ENCODE results near the gene ENTPD2.
"Not testable (repeated sequence)": the region's sequence is repeated elsewhere in the genome, so short reads cannot be mapped to it uniquely, and the experiment has no call there.

Gene ENTPD2

DNA sequence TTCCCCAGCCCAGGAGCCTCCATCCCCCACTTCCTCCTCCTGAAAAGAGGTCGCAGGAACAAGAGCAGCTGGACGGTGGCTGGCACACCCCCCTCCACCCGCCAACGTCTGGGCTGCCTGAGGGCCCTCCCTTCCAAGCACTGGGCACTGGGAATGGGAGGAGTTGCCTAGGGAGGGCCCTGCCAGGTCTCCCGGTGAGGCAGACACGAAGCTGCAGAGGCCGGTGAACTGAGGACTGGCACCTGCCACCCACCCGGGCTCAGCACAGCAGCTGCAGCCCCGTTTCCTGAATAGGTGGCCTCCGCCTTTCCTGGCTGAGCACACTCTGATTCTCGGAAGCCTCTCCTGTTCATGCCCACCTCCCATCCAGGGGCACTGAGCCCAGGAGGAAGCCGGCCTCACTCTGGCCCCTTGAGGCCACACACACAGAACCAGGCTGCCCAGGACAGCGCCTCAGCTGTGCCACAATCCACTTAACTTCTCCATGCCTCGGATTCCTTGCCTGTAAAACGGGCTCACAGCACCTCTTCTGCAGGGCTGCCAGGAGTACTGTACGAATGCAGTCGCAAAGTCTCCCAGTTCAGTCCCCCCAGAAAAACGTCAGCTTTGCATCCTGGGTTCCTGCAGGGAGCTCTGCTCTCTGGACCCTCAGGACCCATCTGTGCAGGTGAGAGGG, 9.2 kb downstream of the ENTPD2 start:
- FAIRE-seq = no peak

DNA sequence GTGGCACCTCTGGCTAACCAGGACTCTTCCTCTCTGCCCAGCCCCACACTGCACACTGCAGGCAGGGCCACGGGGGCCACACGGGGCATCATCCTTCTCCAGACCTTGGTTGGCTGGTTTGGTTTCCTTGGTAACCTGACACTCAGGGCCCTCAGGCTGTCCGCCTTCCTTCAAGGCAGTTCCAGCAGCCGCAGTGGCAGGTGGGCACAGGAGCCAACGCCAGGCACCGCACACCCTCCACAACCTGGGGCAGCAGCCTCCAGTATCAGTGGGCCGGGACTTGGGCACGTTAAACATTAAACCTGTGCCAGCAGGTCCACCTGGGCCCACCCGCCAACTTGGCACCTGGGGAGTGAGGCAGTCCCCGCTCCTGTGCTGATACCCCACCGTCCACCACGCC, 9.8 kb downstream of the ENTPD2 start:
- FAIRE-seq = no peak

DNA sequence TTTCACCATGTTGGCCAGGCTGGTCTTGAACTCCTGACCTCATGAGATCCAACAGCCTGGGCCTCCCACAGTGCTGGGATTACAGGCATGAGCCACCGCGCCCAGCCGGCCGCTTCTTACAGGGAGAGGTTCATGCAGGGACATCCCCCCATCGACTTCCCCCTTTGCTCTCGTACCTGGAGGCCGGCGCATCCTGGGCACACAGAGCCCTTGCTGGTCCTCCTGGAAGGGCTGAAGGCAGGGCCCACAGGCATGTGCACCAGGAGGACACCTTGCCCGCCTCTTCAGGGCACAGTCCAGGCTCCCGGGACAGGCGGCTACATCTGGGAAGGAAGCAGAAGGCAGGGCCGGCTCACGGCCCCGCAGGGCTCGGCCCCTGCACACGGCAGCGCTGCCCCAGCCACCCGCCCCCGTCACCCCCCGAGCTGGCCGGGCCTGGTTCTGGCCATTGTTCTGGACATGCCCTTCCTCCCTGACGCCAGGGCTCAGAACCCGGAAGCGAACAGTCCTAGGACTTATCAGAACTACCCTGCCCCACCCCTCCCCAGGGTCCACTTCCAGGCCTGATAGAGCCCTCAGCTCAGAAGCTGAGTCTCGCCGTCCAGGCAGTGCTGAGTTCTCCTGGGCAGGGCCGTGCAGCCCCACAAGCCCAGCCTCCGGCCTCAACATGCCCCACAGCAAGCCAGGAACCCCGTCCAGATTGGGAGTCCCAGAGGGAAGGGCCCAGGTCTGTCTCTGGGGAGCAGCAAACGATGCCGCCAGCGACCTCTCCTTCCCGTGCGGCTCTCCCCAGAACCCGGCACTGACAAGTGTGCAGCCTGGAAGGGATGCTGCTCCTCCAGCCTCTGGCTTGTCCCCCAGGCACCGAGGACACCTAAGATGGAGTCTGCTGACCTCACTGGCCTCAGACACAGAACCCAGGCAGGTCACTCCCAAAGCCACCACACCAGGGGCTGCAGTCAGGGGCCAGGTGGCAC, 10.8 kb downstream of the ENTPD2 start:
- FAIRE-seq = no peak

DNA sequence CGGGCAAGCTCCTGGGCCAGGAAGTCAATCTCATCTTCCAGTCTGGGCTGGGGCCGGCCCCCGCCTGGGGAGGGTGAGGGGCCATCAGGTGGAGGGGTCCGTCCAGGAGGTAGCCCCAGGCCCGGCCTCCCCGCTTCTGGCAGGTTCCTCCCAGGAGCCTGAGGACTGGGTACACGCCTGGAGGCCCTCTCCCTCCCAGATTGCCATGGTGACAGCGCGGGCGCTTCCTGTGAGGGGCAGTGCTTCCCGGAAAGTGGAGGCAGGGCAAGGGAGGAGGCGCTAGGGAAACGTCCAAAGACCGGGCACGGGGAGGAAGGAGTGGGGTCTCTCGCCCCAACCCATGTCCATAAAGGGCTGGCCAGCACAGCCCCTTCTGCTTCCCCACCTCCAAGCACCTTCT, 12.7 kb downstream of the ENTPD2 start:
- FAIRE-seq = no peak

DNA sequence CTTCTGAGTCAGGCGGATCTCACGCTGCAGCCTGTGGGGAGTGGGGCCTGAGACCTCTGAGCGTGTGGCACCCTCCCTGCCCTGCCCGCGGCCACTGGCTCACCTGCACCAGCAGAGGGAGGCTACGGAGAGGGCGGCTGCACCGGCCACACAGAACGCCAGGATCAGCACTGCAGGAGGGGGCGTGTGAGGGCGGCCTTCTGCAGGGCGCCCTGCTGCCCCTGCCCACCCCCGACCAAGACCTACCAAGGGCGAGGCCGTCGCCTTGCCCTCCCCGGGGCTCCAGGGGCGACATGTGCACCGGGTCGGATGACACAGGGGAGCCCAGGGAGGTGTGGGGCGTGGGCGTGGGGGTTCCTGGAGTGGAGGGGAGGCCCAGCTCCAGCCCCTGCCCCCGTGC, 13.3 kb downstream of the ENTPD2 start:
- no peak for FAIRE-seq

DNA sequence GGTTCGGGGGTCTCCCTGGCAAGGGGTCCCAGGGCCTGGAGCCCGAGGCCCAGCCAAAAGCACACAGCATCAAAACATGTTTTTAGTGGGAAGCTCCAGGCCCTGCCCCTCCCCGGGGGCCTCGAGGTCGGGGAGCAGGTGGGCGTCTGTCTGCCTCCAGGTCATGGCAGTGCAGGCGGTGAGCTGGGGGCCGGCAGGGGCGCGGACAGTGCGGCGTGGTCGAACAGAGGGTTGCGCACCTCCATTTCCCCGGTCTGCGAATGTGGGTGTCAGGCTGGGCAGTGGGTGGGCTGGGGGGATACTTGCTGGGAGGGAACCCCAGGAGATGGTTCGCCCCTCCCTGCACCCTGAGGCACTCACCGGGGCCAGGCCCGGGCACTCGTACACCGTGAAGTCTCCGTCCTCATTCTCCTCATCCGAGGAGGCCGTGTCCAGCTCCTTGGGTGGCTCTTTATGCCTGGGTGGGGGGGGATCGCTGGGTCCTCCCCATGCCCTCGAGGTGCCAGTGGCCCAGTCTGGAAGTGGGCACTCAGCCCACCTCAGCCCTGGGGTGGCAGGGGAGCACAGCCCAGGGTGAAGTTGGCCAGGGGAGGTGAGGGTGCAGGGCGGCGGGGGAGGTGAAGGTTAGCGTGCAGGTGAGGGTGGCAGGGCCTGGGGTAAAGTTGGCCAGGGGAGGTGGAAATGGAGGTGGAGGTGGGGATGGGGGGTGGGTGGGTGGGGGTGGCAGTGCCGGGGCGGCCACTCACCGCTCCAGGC, 14.1 kb downstream of the ENTPD2 start:
- no peak for FAIRE-seq

DNA sequence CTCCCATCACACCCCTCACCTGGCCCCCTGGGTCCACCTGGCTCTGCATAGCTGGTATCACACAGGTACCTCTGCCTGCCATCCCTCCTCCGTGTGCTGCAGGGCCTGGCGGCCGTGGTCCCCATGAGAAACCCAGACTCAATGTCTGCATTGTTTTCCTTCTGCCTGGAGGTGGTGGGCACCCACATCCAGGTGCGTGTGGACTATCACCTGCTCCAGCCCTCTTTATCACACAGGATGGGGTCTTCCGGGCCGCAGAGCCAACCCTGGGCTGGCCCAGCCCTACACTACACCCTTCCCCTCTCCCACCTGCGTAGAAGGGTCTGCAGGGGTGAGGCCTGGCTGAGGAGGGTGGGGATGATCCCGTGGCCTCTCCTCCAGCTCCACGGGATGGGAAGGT, 14.9 kb downstream of the ENTPD2 start:
- FAIRE-seq = no peak

DNA sequence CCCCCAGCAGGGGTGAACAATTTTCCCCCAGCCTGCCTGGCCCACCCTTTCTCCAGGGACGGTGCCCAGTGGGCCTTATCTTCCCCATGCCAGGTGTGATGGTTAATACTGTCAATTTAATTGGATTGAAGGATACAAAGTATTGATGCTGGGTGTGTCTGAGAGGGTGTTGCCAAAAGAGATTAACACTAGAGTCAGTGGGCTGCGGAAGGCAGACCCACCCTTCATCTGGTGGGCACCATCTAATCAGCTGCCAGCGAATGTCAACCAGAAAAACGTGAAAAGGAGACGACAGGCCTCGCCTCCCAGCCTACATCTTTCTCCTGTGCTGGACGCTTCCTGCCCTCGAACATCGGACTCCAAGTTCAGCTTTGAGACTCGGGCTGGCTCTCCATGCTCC, 16.4 kb downstream of the ENTPD2 start:
- no peak for FAIRE-seq

DNA sequence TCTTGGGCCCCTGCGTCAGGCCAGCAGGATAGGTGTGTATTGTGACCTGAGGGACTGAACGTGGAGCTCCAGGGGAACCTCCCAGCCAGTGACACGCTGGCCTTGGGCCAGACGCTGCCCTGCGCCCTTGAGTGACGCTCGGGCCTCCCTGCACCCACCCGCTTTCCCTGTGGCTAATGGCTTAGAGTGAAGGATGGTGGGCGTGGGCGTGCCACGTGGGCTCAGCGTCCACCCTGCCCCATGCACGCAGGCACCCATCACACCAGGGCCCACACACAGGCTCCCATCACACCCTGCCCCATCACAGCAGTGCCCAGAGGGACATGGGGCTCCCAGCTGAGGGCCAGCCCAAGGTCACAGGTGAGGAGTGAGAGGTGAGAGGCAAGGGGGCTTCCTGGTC, 16.8 kb downstream of the ENTPD2 start:
- FAIRE-seq = no peak

DNA sequence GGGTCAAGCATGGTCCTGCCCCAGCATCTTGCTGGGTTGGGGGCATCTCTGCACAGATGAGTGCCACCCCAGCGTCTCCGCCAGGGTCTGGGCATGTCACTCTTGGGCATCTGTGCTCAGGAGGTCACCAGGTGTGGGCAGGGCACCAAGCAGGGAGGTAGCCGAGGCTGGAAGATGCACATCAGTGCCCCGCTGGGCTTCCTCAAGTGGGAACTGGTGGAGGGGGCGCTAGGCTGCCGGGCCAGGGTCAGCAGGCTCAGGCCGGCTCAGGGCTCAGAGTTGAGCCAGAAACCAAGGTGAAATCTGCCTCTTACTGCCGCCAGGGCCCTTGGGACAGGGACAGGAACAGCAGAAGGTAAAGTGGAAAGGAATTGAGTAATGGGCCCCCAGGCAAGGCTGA, 17.9 kb downstream of the ENTPD2 start:
- no peak for FAIRE-seq

DNA sequence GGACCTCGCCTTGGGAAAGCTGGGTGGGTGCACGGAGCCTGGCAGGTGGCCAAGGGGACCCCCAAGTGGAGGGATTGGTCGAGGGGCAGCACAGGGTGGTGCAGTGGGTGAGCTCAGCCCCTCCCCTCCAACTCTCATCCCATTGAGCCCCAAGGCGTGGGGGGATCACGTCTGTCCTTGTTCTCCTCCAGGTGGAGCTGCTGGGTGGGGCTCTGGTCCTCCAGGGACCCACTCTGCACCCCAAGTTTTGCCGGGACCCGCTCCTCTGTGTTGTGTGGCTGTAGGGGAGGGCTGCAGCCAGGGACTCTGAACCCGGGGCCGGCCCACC, 18.4 kb downstream of the ENTPD2 start:
- no peak for FAIRE-seq

DNA sequence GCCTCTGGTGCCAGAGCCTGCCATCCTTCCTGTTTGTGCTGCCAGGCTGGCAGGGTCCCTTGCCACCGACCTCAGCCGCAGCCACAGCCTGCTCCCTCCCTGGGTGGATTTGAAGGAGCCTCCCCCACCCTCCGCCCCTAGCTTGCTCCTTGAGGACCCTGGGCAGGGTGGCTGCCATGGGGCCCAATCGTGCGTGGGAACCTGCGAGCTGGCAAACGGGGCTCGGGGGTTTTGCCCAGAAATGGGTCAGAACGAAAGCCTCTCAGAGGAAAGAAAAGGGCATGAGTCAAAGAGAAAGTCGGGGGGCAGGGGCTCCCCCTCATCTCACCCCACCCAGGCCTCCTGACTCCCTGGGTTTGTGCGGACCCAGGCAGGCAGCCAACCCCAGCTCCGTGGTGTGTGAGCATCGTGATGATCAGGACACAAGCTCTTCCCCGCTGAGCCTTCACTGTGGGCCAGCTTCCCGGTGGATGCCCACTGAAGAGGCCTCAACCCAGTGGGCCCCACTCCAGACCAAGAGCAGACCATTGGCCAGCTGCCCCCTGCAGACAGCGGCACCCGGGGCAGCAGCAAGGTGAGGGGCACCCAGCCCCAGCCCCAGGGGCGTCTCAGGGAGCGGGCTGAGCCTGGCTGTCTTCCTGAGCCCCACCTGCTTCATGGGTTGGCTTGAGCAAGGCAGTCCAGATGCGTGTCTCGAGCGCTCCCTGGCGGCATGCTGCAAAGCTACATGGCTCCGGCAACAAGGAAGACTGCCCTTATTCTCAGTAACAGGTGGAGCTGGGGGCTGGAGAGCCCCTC, 19.0 kb downstream of the ENTPD2 start:
- no peak for FAIRE-seq

DNA sequence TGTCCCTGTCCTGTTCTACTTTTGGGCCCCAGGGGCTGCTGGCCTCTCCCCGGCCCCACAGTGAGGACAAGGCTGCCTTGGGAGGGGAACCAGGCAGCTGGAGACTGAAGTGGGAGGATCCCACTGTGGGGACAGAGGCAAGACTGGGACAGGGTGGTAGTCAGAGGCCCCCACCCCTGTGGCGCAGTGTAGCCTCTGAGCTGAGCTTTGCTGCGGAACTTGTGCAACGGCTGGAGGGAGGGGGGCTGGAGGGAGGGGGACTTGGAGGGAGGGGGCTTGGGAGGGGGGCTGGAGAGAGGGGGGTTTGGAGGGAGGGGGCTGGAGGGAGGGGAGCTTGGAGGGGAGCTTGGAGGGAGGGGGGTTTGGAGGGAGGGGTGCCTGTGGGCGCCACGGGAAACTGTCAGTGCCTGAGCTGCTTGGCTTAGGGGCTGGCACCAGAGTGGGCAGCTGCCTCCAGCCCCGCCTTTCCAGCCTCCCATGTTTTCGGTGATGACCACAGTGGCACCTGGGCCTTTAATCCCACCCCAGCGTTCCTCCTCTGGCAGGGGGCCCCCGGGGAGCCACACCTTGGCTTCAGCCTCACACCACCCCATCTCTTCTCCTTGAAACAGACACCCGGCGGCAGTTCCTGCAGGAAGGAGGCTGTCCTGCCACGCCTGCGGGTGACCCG, 19.7 kb downstream of the ENTPD2 start:
- no peak for FAIRE-seq

DNA sequence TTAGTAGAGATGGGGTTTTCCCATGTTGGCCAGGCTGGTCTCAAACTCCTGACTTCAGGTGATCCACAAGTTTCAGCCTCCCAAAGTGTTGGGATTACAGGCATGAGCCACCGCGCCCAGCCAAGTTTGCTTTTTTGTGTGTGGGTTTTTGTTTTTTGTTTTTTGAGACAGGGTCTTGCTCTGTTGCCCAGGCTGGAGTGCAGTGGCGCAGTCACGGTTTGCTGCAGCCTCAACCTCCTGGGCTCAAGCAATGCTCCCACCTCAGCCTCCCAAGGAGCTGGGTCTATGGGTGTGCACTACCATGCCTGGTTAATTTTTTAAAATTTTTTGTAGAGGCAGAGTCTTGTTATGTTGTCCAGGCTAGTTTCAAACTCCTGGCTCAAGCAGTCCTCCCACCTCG, 20.4 kb downstream of the ENTPD2 start:
- not testable (repeated sequence) for FAIRE-seq

DNA sequence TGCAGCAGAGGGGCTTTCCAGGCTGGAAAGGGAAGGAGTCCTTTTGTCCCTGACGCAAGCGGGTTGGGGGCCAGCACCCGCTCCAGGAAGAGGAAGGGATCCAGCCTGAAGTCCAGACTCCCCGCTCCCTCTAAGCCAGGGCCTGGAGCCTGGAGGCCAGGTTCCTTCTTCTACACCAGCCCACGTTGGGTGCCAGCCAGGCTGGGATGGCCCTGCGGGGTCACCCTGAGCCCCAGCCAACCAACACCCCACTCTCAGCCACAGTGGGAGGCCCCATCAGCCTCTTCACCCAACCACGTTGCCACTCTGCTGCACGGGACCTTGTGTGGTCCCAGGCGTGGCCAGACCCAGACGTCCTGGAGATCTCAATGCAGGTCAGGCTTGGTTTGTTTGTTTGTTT, 21.0 kb downstream of the ENTPD2 start:
- FAIRE-seq = no peak

DNA sequence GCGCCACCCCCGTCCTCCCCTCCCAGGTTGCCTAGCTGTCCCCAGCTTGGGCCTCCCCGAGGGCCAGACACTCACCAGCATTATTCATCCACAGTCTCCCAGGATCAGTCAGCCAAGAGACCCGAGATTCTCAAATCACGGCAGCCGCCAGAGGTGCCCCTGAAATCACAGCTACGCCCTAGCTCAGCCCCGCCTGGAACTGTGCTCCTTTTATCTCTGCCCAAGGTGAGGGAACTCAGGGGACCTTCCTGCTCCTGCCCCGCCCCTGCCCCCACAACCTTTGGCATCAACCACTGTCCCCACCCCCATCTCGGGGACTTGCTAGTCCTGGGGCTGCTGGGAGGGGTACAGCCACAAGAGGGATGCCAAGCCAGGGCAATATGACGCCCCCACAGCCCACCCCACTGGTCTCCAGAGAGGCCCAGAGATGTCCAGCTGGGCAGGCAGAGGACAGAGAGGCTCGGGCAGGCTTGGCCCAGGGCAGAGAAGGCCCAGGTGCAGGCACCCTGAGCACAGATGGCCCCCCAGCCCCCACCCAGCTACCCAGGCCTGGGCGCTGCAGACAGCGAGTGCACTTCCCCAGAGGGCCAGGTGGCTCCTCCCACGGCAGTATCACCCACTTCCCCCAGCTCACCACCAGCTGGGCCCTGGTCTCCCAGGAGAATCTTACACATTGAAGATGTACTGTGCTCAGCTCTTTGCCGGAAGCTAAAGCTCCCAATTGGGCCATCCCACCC, 21.8 kb downstream of the ENTPD2 start, which contains the start of gene FUT7:
Gene FUT7 (minus strand): TSS at position 185 of the 737 bp plus-strand sequence. CDS start 97 bp downstream, at position 88.
- no peak for FAIRE-seq

DNA sequence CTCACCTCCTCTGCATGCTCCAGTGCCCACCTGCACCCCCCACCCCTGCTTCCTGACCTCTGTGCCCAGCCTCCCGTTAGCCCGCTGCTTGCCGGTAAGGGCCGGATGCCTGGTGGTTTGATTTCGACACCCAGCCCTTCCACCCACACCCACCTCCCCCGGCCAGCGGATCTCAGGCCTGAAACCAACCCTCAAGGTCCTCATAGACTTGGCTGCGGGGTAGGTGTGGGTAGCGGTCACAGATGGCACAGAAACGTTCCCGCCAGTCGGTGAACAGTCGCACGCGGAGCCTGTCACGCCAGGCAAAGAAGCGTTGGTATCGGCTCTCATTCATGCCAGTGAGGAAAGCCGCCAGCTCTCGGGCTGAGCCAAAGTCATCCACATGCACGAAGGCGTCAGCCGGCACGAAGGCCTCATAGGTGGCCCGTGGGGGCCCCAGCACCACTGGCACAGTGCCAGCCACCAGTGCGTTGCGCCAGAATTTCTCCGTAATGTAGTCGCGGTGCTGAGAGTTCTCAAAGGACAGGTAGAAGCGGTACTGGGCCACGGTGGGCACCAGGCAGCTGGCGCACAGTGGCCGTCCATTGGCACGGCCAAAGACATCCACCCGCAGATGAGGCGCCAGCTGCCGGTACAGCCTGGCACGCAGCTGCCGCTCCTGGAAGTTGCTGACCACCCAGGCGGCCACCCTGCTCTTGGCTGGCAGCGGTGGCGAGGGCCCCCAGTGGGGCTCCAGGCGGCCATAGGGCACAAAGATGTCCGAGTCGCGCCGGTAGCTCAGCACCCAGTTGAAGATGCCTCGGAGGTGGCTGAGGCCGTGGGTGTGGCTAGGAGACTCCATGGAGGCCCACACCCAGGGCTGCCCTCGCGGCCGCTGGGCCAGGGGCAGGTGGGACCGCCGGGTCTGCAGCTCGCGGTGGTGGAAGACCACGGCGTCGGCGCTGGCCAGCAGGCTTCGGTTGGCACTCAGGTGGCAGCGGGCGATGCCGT, 23.0 kb downstream of the ENTPD2 start:
- no peak for FAIRE-seq

DNA sequence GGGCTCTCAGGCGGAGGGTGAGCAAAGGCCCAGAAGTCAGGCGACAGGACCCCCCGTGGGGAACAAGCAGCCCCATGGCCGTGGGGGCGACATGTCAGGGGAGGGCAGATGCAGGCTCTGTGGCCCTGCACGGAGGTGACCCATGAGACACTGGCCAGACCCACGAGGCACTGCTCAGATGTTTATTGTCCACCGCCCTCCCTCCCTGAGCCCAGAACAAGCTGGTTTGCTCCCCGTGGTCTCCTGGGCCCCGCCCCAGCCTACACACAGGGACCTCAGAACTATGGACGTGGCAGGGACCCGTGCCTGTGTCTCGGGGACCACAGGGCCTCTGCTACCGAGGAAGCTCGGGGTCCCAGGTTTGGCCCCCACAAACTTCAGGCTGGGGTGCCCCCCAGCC, 23.9 kb downstream of the ENTPD2 start:
- FAIRE-seq = no peak

DNA sequence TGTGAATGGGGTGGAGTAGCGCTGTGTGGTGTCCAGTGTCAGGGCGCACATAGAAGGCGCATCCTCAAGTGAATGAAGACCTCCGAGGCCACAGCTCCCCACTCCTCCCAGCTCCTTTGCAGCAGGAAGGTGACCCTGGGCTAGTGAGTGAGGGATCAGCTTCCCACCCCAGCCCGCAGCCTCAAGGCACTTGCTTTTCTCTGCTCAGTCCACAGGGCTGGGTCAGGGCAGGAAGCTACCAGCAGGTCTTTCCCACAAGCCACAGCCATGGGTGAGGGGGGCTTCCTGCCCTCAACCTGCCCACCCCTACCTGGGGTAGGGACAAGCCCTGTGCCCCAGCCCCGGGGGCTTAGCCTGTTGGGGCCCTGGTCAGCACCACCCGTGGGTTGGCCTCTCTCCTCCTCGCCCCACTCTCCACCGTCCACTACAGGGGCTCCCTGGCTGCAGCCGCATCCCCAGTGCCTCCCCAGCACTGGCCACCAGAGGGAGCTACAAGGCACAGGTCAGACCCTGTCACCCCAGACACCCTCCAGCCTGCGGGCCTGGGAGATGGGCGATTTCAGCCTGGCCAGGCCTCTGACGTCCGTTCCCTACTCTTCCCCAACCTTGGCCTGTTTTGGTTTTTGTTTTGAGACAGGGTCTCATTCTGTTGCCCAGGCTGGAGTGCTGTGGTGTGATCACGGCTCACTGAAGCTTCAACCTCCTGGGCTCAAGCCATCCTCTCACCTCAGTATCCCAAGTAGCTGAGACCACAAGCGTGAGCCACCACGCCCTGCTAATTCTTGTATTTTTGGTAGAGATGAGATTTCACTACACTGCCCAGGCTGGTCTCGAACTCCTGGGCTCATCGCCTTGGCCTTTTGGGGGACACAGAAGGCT, 24.6 kb downstream of the ENTPD2 start:
- FAIRE-seq = no peak
